Measurements from ENCODE around the gene KRT82. TPM values are rescaled to one million over a fixed set of nuclear protein-coding genes. Genes with fewer than 3 reads are reported as not detected.

The KRT82 gene
- total RNA-seq, 1 experiment from 2014 or later, result not detected

- no peak for DNase-seq (ENCODE audit: extremely low read depth, low read depth)
Measured at GRCh38 chr12:52363111-52363679, 42.9 kb downstream of the KRT82 start.

DNA sequence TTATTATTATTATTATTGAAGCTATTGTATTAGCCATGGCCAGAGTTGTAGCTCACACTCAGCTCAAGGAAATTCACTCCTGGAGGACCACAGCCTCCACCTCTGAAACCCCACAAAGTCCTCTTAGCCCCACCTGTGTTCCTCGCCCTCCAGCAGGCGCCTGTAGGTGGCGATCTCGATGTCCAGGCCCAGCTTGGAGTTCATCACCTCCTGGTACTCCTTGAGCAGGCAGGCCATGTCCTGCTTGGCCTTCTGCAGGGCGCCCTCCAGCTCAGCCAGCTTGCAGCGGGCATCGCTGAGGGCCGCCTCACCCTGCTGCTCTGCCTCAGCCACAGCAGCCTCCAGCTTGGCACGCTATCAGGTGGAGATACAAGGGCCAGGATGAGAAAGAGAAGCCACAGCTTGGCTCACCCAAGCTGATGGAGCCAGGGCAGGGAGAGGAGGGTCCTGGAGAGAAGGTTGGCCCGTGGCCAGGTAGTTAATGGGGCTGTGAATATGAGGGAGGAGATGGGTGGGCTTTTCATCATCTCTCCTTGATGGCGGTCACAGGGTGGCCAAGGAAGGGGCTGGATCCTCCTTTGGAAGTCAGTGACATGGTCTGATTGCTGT is 43.9 kb downstream of the KRT82 start:
- no peak for DNase-seq (ENCODE audit: extremely low read depth, low read depth)

GRCh38 chr12:52361553-52361952 is 44.6 kb downstream of the KRT82 start:
- no peak for DNase-seq (ENCODE audit: extremely low read depth, low read depth)

GRCh38 chr12:52360663-52361271 is 45.4 kb downstream of the KRT82 start:
- DNase-seq (ENCODE audit: extremely low read depth, low read depth), result no peak

DNA sequence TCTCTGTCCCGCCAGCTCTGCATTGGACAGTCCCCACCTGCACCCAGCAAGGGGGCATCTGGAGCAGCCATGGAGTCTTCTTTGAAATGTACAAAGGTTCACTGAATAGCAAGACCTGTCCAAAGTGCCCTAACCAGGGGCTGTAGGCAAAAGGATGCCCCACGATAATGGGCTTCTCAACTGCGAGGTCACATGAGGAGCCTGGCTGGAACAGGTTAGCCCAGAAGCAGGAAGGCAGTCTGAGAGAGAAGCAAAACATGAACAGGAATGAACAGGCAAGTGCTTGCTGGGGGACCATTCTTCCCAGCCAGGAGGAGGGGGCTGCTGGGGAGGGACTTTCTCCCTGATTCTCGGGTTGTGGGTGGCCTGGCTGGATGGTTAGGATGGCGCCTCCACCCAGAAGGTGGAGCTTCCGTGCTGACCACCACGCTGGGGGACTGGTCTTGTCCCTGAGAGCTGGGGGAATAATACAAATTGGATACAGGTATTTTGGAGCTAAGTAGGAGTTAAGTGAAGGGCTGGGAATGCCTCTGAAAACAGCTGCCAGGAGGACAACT is 46.0 kb downstream of the KRT82 start:
- no peak for DNase-seq (ENCODE audit: extremely low read depth, low read depth)

- DNase-seq (ENCODE audit: extremely low read depth, low read depth), result no peak
Measured at GRCh38 chr12:52359621-52360061, 46.5 kb downstream of the KRT82 start.

DNA sequence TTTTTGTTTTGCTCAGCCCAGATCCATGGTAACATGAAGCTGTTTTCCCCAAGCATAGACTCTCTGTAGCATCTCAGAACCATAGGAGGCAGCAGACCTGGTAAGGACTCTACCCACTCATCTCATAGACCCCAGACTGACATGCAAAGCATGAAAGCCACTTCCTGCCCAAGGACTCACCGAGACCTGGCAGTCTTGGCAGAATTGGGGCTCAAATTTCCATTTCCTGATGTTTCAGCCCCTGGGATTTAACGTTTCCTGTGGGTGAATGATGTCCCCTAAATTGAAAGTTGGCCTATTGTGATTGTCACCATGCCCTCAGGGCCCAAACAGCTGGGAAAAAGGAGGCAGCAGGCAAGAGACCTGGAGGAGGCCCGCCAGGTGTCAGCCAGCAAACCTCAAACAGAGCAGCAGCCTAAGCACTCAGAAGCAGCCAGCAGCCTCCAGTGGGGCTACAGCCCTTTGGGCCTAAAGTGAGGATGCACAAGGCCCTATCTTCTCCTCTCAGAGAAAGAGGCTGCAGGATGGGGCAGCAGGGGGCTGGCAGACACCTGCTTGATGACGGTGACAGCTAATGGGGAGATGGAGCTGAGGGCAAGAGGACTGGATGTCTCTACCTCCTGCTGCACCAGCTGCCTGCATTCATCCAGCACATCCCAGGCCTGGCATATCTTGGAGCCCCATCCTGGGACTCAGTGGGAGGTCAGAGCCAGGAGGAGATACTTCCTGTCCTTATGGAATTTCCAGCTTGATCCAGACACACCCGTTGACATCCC is 47.4 kb downstream of the KRT82 start:
- DNase-seq (ENCODE audit: extremely low read depth, low read depth), result no peak

DNA sequence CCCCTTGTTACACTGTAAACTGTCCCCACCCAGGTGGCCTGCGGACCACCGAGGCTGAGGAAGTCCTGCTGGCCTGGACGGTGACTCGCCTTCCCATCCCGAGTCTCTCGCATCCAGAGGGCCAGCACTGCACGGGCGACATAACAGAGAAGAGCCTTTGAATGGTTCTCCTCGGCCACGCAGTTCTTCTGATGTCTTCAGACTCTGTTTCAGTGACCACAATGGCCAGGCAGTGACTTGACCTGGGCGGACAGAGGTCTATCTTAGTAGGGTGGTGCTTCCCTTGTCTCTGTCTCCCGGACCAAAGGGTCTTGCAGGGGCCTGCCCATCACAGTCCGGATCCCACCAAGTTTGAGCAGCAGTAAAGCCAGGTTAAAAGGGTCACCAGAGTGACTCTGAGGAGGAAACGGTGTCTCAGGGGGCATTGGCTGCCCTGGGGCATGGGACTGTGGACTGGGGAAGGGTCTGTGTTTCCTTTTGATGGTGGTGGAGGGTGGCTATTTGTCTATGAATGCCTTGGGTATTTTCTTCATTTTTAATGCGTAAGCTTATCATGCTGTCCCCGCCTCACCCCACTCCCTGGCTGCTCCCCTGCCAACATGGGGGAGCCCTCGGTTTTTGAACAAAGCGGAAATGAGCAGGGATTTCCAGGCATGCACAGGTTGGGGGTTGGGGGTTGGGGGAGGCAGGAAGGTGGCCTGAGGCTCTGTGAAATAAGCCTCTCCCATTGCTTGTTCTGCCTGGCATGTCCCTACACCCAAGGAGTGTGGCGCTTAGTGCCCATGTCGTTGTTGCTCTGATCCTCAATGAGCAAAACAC is 49.2 kb downstream of the KRT82 start:
- no peak for DNase-seq (ENCODE audit: extremely low read depth, low read depth)

GRCh38 chr12:52356031-52356761 is 49.9 kb downstream of the KRT82 start:
- no peak for DNase-seq (ENCODE audit: extremely low read depth, low read depth)

DNA sequence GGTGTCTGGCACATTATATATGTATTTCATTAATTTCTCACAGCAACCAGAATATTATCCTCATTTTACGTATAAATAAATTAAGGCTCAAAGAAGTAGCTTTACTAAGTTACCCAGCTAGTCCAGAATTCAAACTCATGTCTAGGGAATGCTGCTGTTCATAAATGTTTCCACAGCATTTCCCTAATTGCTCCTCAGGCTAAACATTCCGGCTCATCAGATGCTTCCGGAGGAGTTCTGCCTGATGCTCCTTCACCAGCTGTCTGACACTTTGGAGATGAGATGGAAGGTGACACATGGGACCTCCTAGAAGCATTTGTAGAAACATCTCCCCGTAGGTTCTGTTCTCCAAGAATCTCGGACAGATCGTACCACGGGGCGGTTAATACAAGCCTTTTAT is 51.0 kb downstream of the KRT82 start:
- DNase-seq (ENCODE audit: extremely low read depth, low read depth), result no peak

GRCh38 chr12:52354200-52354599 is 51.9 kb downstream of the KRT82 start:
- DNase-seq (ENCODE audit: extremely low read depth, low read depth), result no peak

DNA sequence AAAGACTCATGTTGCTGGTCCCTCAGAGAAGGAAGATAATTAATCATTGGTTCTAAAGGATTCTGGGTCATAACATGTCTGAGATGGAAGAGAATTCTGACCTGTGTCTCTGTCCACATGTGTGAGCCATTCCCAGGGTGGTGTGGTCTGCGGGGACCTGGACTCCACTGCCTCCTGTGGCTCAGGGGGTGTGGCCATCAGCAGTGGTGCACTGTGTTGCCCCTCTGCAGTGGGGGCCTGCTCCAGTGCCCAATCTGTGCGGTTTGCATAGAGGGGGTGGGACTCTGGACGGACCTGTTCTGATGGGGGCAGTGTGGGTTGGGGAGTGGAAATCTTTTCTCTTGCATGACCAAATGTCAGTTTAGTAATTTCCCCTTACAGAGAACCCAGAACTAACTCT is 52.4 kb downstream of the KRT82 start:
- no peak for DNase-seq (ENCODE audit: extremely low read depth, low read depth)

DNA sequence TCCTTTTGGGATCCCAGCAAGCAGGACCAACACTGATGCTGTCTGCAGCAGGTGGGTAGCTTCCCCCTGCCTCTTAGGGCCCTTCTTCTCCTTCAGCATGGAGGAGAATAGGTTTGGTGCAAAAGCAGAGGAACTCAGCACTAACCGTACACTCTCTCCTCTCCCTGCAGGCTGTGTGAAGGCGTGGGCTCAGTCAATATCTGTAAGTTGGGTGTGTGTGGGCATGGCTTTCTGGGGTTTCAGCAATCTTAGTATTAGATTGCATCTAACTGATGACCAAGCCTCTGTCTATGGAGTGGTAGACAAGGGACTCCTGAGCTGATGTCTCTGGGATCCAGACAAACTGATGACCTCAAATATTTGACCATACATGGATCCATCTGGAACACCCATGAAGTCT is 53.2 kb downstream of the KRT82 start:
- no peak for DNase-seq (ENCODE audit: extremely low read depth, low read depth)

DNA sequence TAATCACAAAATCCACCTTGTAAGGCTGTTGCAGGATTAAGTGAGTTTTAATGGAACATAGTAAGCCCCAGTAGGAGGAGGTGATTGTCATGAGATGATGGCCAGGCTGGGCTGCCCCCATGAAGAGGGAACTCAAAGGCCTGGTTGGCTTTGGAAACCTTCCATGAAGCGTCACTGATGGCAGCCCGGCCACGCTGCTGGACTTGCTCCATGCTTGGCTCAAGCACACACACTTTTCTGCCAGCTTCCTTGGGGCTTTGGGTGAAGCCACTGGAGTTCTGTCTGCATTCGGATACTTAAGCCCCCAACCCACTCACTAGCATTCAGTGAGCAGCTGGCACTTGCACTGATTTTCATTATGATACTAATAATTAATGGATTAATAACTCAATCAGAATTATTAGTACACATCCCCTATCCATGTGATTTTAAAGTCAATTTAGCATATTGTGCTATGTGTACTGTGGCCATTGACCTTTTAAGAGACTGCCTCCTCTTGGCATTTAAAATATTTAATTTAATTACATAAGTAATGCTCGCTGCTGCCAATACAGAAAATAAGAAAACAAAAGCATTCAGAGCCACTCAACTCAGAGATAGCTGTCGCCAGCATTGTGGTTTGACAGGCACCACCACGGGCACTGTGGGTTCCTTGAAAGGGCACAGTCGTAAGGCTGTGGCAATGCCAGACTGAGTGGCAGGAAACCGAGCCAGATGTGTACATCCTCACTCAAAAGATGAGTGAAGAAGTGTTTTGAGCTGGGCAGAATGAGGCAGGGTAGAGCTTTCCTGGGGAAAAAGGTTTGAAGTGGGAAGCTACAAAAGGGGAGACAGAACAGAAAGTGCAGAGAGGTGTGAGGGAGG is 54.7 kb downstream of the KRT82 start:
- no peak for DNase-seq (ENCODE audit: extremely low read depth, low read depth)

- DNase-seq (ENCODE audit: extremely low read depth, low read depth), result no peak
Measured at GRCh38 chr12:52350786-52351185, 55.3 kb downstream of the KRT82 start.

GRCh38 chr12:52350021-52350620 is 56.0 kb downstream of the KRT82 start:
- DNase-seq (ENCODE audit: extremely low read depth, low read depth), result no peak

GRCh38 chr12:52349196-52349595 is 56.9 kb downstream of the KRT82 start:
- no peak for DNase-seq (ENCODE audit: extremely low read depth, low read depth)

Data from NCI-H460 (cell line).